Endothelial cell of umbilical vein (primary cell): ENCODE data around the gene EXOSC2.

Experiments used
- EZH2 ChIP-seq: IDR thresholded peaks from 2 replicates; pipeline ENCODE4 v1.6.1; 2012; ENCODE audit warnings: borderline replicate concordance, low read depth, mild to moderate bottlenecking, moderate library complexity, low read length, inconsistent platforms; ENCODE audit not compliant: severe bottlenecking
- JUN ChIP-seq: IDR thresholded peaks from 2 replicates; pipeline ENCODE4 v1.6.1; 2011; ENCODE audit warnings: borderline replicate concordance, low read depth; ENCODE audit not compliant: insufficient read length, insufficient read depth
- POLR2A ChIP-seq: IDR thresholded peaks from 2 replicates; pipeline ENCODE4 v1.6.1; 2012; ENCODE audit warnings: low read depth, mild to moderate bottlenecking, control low read depth, low read length
- POLR2AphosphoS5 ChIP-seq: IDR thresholded peaks from 2 replicates; pipeline ENCODE4 v1.6.1; 2012; ENCODE audit warnings: low read depth, mild to moderate bottlenecking, control low read depth, low read length, moderate library complexity; ENCODE audit not compliant: insufficient read depth
- TF ChIP-seq, protein P1 (sequence below), 2 donors: IDR thresholded peaks; 1 replicate in 1 of 2; 2 replicates in 1 of 2; pipeline ENCODE4 v1.5.1; 2011; ENCODE audit warnings: low read length in 2 of 2, mild to moderate bottlenecking in 2 of 2, moderate library complexity in 2 of 2, control low read depth in 1 of 2, inconsistent platforms in 1 of 2, low read depth in 1 of 2; ENCODE audit not compliant: insufficient read depth in 1 of 2; ENCODE audit errors: extremely low read depth in 1 of 2

DNA sequence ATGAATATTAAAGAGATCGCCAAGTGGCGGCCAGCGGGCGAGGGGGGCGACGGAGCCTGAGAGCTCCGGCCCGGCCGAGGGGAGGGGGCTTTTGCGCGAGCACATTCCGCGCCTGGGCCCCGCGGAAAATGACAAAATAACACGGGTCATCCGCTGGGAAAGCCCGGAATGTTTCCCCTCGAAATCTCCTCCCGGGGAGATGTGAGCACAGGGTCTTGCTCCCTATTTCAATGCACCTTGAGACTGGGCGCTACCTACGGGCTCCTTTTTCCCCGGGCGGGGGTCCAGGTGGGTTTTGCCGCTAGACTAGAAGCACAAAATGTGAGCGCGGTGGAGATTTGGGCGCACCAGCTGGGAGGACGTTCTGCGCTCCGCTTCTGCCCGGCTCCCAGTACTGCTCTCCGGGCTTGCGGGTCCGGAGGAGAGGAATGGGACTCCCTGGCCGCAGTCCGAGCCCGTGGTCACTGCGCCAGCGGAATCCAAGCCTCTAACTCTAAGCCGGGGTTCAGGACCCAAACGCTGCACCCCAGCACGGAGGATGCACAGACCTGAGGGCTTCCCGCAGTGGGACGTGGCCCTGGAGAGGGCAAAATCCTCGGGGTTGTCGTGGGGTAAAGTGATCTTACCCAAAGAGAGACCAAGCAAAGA, 32.0 kb upstream of the EXOSC2 start:
- TF ChIP-seq, protein P1, sequence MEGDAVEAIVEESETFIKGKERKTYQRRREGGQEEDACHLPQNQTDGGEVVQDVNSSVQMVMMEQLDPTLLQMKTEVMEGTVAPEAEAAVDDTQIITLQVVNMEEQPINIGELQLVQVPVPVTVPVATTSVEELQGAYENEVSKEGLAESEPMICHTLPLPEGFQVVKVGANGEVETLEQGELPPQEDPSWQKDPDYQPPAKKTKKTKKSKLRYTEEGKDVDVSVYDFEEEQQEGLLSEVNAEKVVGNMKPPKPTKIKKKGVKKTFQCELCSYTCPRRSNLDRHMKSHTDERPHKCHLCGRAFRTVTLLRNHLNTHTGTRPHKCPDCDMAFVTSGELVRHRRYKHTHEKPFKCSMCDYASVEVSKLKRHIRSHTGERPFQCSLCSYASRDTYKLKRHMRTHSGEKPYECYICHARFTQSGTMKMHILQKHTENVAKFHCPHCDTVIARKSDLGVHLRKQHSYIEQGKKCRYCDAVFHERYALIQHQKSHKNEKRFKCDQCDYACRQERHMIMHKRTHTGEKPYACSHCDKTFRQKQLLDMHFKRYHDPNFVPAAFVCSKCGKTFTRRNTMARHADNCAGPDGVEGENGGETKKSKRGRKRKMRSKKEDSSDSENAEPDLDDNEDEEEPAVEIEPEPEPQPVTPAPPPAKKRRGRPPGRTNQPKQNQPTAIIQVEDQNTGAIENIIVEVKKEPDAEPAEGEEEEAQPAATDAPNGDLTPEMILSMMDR (IDR thresholded peaks at IDR 0.05; ENCODE audit: extremely low read depth in 1 of 2, insufficient read depth in 1 of 2, low read depth in 1 of 2, low read length in 2 of 2): no peak
- TF ChIP-seq POLR2A (no peak), POLR2AphosphoS5 (no peak), EZH2 (peak; percentile 71), JUN (no peak)
